K562 (cell line): ENCODE results near the gene EHD2. TPM values are rescaled to one million over a fixed set of nuclear protein-coding genes. Genes with fewer than 3 reads are reported as not detected.
A peak's percentile ranks its signal among the peaks of the same experiment; 100 is the strongest.

Experiments
- ATAC-seq: fragments of 200-7000 bp; cut with Tn5 transposase; 3 replicates; pipeline ENCODE4 v1.9.1; 2020; ENCODE audit warnings: moderate library complexity
- BruUV-seq: library from RNA; stranded (reverse); fragments of 400-500 nt; replicated peaks from 2 replicates; lab custom pipeline; 2021; lab: Mats Ljungman, UMichigan
- CTCF ChIA-PET: fragments of 300-600 bp; formaldehyde crosslinking; extraction: SDS; loops from one replicate; lab custom pipeline; 2021; ENCODE audit warnings: low intra/inter-chr PET ratio; lab: Yijun Ruan, JAX
- POLR2A ChIA-PET: fragments of 300-600, 350-650 bp; sonication (Branson Sonifier 250); formaldehyde crosslinking; extraction: SDS; loops from one replicate; lab custom pipeline; 2021; ENCODE audit warnings: antibody characterized with exemption, inconsistent platforms; lab: Yijun Ruan, JAX
- DNase-seq, 4 experiments: peaks; one replicate each; pipeline versions ENCODE4 v3.0.0 to v3.0.0-alpha.2; 2011 to 2018; ENCODE audit warnings: low spot score in 3 of 4, mixed read lengths in 3 of 4; ENCODE audit errors: extremely low read depth in 1 of 4
- FAIRE-seq: peaks from 2 replicates; lab custom pipeline; 2011; peaks lifted over from hg19 to GRCh38; lab: Jason Lieb, UNC
- H2AFZ ChIP-seq: 2 replicates; pipeline ENCODE4 v1.6.0; 2011; ENCODE audit warnings: low read depth, low read length, control low read depth, inconsistent platforms
- H3K27ac ChIP-seq: fragments of 200-600 bp; 3 replicates; pipeline ENCODE4 v1.8.0; 2011; ENCODE audit warnings: low read depth, mild to moderate bottlenecking, control low read depth, inconsistent platforms, low read length, moderate library complexity, mixed read lengths; ENCODE audit errors: extremely low read depth
- H3K27me3 ChIP-seq, 2 experiments: fragments of 300-600 bp in 1 of 2; 2 replicates in 1 of 2; 3 replicates in 1 of 2; pipeline versions ENCODE4 v1.6.0 to v1.8.0; 2011; ENCODE audit warnings: inconsistent platforms in 2 of 2, low read length in 2 of 2, mild to moderate bottlenecking in 1 of 2, mixed read lengths in 1 of 2, moderate library complexity in 1 of 2; ENCODE audit not compliant: control insufficient read depth in 2 of 2, insufficient read depth in 2 of 2
- H3K36me3 ChIP-seq: fragments of 300-600 bp; 3 replicates; pipeline ENCODE4 v1.8.0; 2011; ENCODE audit warnings: mild to moderate bottlenecking, low read length, inconsistent platforms; ENCODE audit not compliant: control insufficient read depth, insufficient read depth
- H3K4me1 ChIP-seq, 2 experiments: fragments of 200-600 bp in 1 of 2; replicated peaks in 1 of 2; 2 replicates in 1 of 2; 3 replicates in 1 of 2; pipeline versions ENCODE4 v1.5.1 to v1.8.0; 2011; ENCODE audit warnings: inconsistent platforms in 2 of 2, low read length in 2 of 2, mild to moderate bottlenecking in 1 of 2, mixed read lengths in 1 of 2, moderate library complexity in 1 of 2; ENCODE audit not compliant: control insufficient read depth in 2 of 2, insufficient read depth in 2 of 2
- H3K4me2 ChIP-seq: 2 replicates; pipeline ENCODE4 v1.6.1; 2011; ENCODE audit warnings: low read length, control low read depth, inconsistent platforms, mixed read lengths; ENCODE audit not compliant: insufficient read depth
- H3K4me3 ChIP-seq: fragments of 200-600 bp; sonication (generic), shearing (Covaris generic); 2 replicates; pipeline ENCODE4 v1.5.1; 2016; ENCODE audit warnings: control low read depth, inconsistent platforms
- H3K79me2 ChIP-seq: fragments of 200-600 bp; 3 replicates; pipeline ENCODE4 v1.8.0; 2011; ENCODE audit warnings: low read length, inconsistent platforms; ENCODE audit not compliant: control insufficient read depth, insufficient read depth
- H3K9ac ChIP-seq, 2 experiments: 2 replicates each; pipeline versions ENCODE4 v1.6.0 to v1.6.1; 2011; ENCODE audit warnings: low read depth in 2 of 2, low read length in 2 of 2, control low read depth in 1 of 2, inconsistent platforms in 1 of 2, mild to moderate bottlenecking in 1 of 2, mixed read lengths in 1 of 2; ENCODE audit not compliant: insufficient read depth in 1 of 2
- H3K9me1 ChIP-seq: one replicate; pipeline ENCODE4 v1.6.0; 2011; ENCODE audit warnings: inconsistent platforms, mild to moderate bottlenecking, low read length, moderate library complexity; ENCODE audit not compliant: control insufficient read depth, insufficient read depth
- H3K9me3 ChIP-seq: replicated peaks from 2 replicates; pipeline ENCODE4 v1.5.1; 2011; ENCODE audit warnings: low read depth, low read length, inconsistent platforms; ENCODE audit not compliant: control insufficient read depth, insufficient read depth
- H4K20me1 ChIP-seq: replicated peaks from 2 replicates; pipeline ENCODE4 v1.6.1; 2011; ENCODE audit warnings: low read length, inconsistent platforms, mixed read lengths; ENCODE audit not compliant: control insufficient read depth, insufficient read depth
- ETV1 ChIP-seq: fragments of 450-650 bp; conservative IDR thresholded peaks from 2 replicates; pipeline ENCODE4 v1.6.1; 2016; ENCODE audit warnings: missing genetic modification characterization, control low read depth, low read depth, missing compliant biosample characterization
- HDAC2 ChIP-seq: fragments of 450-650 bp; IDR thresholded peaks from 2 replicates; pipeline ENCODE4 v1.6.1; 2016; ENCODE audit warnings: mild to moderate bottlenecking
- HDAC3 ChIP-seq: fragments of 450-650 bp; IDR thresholded peaks from 2 replicates; pipeline ENCODE4 v1.6.1; 2018; ENCODE audit warnings: borderline replicate concordance, mild to moderate bottlenecking, moderate library complexity; ENCODE audit not compliant: partially characterized antibody
- PHF21A ChIP-seq: fragments of 450-650 bp; IDR thresholded peaks from 2 replicates; pipeline ENCODE4 v1.6.1; 2017; ENCODE audit warnings: low read depth, borderline replicate concordance
- RCOR1 ChIP-seq, 2 experiments: IDR thresholded peaks; 2 replicates each; pipeline ENCODE4 v1.6.1; 2012; ENCODE audit warnings: low read depth in 2 of 2, low read length in 2 of 2, borderline replicate concordance in 1 of 2, improper control_type of control experiment in 1 of 2
- SOX6 ChIP-seq: fragments of 450-650 bp; IDR thresholded peaks from 2 replicates; pipeline ENCODE4 v1.6.1; 2014; ENCODE audit warnings: mild to moderate bottlenecking
- TCF3 ChIP-seq: sonication (generic); formaldehyde crosslinking; IDR thresholded peaks from 2 replicates; pipeline ENCODE4 v1.4.0; 2020; ENCODE audit warnings: mild to moderate bottlenecking, missing genetic modification reagents
- TFAM ChIP-seq: fragments of 250-450 bp; sonication (Bioruptor Pico); conservative IDR thresholded peaks from 2 replicates; pipeline ENCODE4 v1.5.0; 2021; ENCODE audit warnings: mild to moderate bottlenecking, moderate library complexity
- YY1 ChIP-seq, 3 experiments: IDR thresholded peaks; 2 replicates each; pipeline ENCODE4 v1.6.1; 2011; ENCODE audit warnings: low read length in 2 of 3, mild to moderate bottlenecking in 2 of 3, moderate library complexity in 2 of 3, borderline replicate concordance in 1 of 3, control low read depth in 1 of 3, low read depth in 1 of 3; ENCODE audit not compliant: insufficient read depth in 3 of 3, insufficient replicate concordance in 2 of 3, control insufficient read depth in 1 of 3, insufficient read length in 1 of 3; ENCODE audit errors: extremely low read depth in 1 of 3
- ZBTB7A ChIP-seq: IDR thresholded peaks from 2 replicates; pipeline ENCODE4 v1.6.1; 2011; ENCODE audit warnings: low read depth, mild to moderate bottlenecking, low read length, moderate library complexity, borderline replicate concordance; ENCODE audit not compliant: control insufficient read depth
- ZNF282 ChIP-seq: sonication (generic); formaldehyde crosslinking; IDR thresholded peaks from 2 replicates; pipeline ENCODE4 v1.8.1; 2023; ENCODE audit warnings: missing genetic modification reagents
- ZNF384 ChIP-seq: IDR thresholded peaks from 2 replicates; pipeline ENCODE4 v1.6.1; 2012; ENCODE audit warnings: low read depth, low read length, improper control_type of control experiment
- WGBS: fragments of 100-300 bp; shearing (Covaris generic); methylation state at CpG from one replicate; pipeline ENCODE4 v1.1.6; 2016; ENCODE audit warnings: low coverage, mixed read lengths; ENCODE audit not compliant: insufficient coverage; ENCODE audit errors: missing lambda C conversion rate; 5-methylcytosine and 5-hydroxymethylcytosine counted together
- in situ Hi-C: fragments of 300-500 bp; cut with MboI; formaldehyde crosslinking; loops from 4 replicates; pipeline ENCODE4 v1.15.0; 2018; ENCODE audit warnings: inconsistent platforms, mixed read lengths
- intact Hi-C: fragments of 100-400 bp; cut with micrococcal nuclease; formaldehyde crosslinking; loops from 2 replicates; pipeline ENCODE4 v1.14.2; 2022
- polyA plus RNA-seq, 8 experiments: library from polyadenylated mRNA; depleted of rRNA in 4 of 8; stranded (reverse) in 5 of 8; unstranded in 3 of 8; fragments of >200 nt; fragmentation: Nextera tagmentation in 2 of 8; fragmentation: Illumina TruSeq in 1 of 8; extraction: Ambion mirVana in 2 of 8; extraction: Trizol in 1 of 8; gene quantifications; 2 replicates each; pipeline versions ENCODE4 v1.2.1 to v1.2.3, GENCODE V29; 2011 to 2014; ENCODE audit warnings: inconsistent platforms in 1 of 8, missing spikeins in 1 of 8
- total RNA-seq, 7 experiments: library from RNA; depleted of rRNA in 6 of 7; stranded (reverse); fragments of >200 nt in 6 of 7; fragmentation: Illumina TruSeq in 2 of 7; extraction: Trizol in 2 of 7; gene quantifications; 2 replicates each; pipeline versions ENCODE4 v1.2.1 to v1.2.3, GENCODE V29; 2011 to 2021; ENCODE audit warnings: low replicate concordance in 1 of 7
- TF ChIP-seq, protein P1 (sequence below), 2 experiments: fragments of 250-450 bp in 1 of 2; fragments of 450-650 bp in 1 of 2; sonication (Bioruptor Pico) in 1 of 2; IDR thresholded peaks; 2 replicates each; pipeline versions ENCODE4 v1.6.1 to v1.8.0; 2016 to 2021; ENCODE audit warnings: mild to moderate bottlenecking in 2 of 2, moderate library complexity in 2 of 2, missing compliant biosample characterization in 1 of 2, missing genetic modification characterization in 1 of 2
- TF ChIP-seq, protein P2 (sequence below): fragments of 250-450 bp; sonication (Bioruptor Pico); IDR thresholded peaks from 2 replicates; pipeline ENCODE4 v1.4.0; 2020; ENCODE audit warnings: borderline replicate concordance
- TF ChIP-seq, protein P3 (sequence below): sonication (generic); formaldehyde crosslinking; IDR thresholded peaks from 2 replicates; pipeline ENCODE4 v1.9.0; 2022; ENCODE audit warnings: mild to moderate bottlenecking, missing genetic modification reagents

EHD2 gene
- total and polyA plus RNA-seq, 9 of the 15 experiments (the other 6 are each of a cell fraction or from before 2014, with no cell fraction given): 1.7 to 32.2 (median 3.0) TPM

DNA sequence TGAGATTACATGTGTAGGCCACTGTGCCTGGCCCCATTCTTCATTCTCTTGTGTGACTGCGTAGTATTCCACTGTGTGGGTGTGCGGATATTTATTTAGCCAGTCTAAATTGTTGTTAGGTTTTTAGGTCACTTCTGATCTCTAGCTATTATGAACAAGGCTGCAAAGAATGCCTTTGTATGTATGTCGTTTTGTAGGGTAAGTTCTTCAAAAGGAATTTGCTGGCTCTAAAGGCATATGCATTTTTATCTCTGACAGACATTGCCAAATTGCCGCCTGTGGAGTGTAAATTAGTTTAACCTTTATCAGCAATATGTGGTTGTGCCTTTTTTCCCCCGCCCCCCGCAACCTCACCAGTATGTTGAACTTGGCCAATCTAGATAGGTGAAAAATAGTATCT lies 30.3 kb upstream of the EHD2 start:
- Histone ChIP-seq H3K4me2 (no peak overlapping the region), H3K27ac (no peak overlapping the region), H3K4me1 (peaks cover 4 to 7% of the 10 kb centered on the region in 2 experiments; a peak in 4 of 5 replicates), H3K9me3 (no peaks in the 10 kb centered on the region), H3K79me2 (no peaks in the 10 kb centered on the region), H2AFZ (no peak overlapping the region), H3K27me3 (no peaks in the 10 kb centered on the region), H3K36me3 (peaks cover 12% of the 10 kb centered on the region; the same call in 1 of the 3 replicates), H3K9me1 (peaks cover 4% of the 10 kb centered on the region), H3K4me3 (no peak overlapping the region), H3K9ac (no peak overlapping the region), H4K20me1 (0 out of 2 replicates have a peak, but pooled peaks cover 9% of the 10 kb centered on the region)
- ChIA-PET POLR2A (no interaction called here), CTCF (no interaction called here)
- in situ Hi-C loops: no loop called here
- ATAC-seq: peak; percentile 53
- 8% methylated on average over 6 of the region's 6 CpGs for WGBS
- peak in 1 of 4 experiments; percentile 54 for DNase-seq
- peak; percentile 60 for FAIRE-seq
- BruUV-seq: no TSS peak
- intact Hi-C loops: no loop called here
- TF ChIP-seq HDAC2 (no peak), TCF3 (CRISPR knock-in tag) (peak; percentile 67), HDAC3 (no peak), ZNF384 (no peak), PHF21A (no peak), ZNF282 (CRISPR knock-in tag) (no peak), YY1 (IDR thresholded peaks at IDR 0.05; ENCODE audit: borderline replicate concordance in 1 of 3, control insufficient read depth in 1 of 3, extremely low read depth in 1 of 3, insufficient read depth in 3 of 3, insufficient read length in 1 of 3, insufficient replicate concordance in 2 of 3, low read depth in 1 of 3, low read length in 2 of 3) (no peak), ZBTB7A (no peak), RCOR1 (IDR thresholded peaks at IDR 0.05; ENCODE audit: borderline replicate concordance in 1 of 2, low read depth in 2 of 2, low read length in 2 of 2) (peak in 1 of 2 experiments; percentile 30; a peak in 1 of 4 replicates), SOX6 (no peak), ETV1 (no peak), TFAM (CRISPR knock-in tag) (no peak)
- TF ChIP-seq, protein P1, sequence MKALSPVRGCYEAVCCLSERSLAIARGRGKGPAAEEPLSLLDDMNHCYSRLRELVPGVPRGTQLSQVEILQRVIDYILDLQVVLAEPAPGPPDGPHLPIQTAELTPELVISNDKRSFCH (CRISPR knock-in tag; IDR thresholded peaks at IDR 0.05): no peak
- TF ChIP-seq, protein P1 (tag; IDR thresholded peaks at IDR 0.05): 0 out of 2 replicates have a peak, but pooled peaks have one; percentile 26
- TF ChIP-seq, protein P2, sequence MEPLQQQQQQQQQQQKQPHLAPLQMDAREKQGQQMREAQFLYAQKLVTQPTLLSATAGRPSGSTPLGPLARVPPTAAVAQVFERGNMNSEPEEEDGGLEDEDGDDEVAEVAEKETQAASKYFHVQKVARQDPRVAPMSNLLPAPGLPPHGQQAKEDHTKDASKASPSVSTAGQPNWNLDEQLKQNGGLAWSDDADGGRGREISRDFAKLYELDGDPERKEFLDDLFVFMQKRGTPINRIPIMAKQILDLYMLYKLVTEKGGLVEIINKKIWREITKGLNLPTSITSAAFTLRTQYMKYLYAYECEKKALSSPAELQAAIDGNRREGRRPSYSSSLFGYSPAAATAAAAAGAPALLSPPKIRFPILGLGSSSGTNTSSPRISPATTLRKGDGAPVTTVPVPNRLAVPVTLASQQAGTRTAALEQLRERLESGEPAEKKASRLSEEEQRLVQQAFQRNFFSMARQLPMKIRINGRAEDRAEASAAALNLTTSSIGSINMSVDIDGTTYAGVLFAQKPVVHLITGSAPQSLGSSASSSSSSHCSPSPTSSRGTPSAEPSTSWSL (CRISPR knock-in tag): no peak
- TF ChIP-seq, protein P3, sequence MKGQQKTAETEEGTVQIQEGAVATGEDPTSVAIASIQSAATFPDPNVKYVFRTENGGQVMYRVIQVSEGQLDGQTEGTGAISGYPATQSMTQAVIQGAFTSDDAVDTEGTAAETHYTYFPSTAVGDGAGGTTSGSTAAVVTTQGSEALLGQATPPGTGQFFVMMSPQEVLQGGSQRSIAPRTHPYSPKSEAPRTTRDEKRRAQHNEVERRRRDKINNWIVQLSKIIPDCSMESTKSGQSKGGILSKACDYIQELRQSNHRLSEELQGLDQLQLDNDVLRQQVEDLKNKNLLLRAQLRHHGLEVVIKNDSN (CRISPR knock-in tag): no peak
